Activated CD8-positive, alpha-beta T cell treated with anti-CD3 and anti-CD28 coated beads for 36 hours (primary cell): ENCODE measurements around the gene CPN1. TPM values are rescaled to one million over a fixed set of nuclear protein-coding genes. Genes with fewer than 3 reads are reported as not detected.
A peak's percentile ranks its signal among the peaks of the same experiment; 100 is the strongest.

Source experiments
- ATAC-seq: fragments of 200-7000 bp; cut with Tn5 transposase; one replicate; pipeline ENCODE4 v1.10.0; 2021; ENCODE audit warnings: mild to moderate bottlenecking, moderate library complexity
- CTCF ChIA-PET: fragments of 350-600 bp; sonication (Branson Sonifier 250); formaldehyde crosslinking; loops from one replicate; lab custom pipeline; 2021; ENCODE audit warnings: antibody characterized with exemption; lab: Charles Lee
- POLR2A ChIA-PET: fragments of 350-600 bp; sonication (Branson Sonifier 250); formaldehyde crosslinking; loops from one replicate; lab custom pipeline; 2021; ENCODE audit warnings: antibody characterized with exemption; lab: Charles Lee
- DNase-seq: peaks from one replicate; pipeline ENCODE4 v3.0.0-alpha.2; 2020
- H3K27ac Mint-ChIP-seq: one replicate; pipeline ENCODE4 v1.8.0; 2021; ENCODE audit warnings: mild to moderate bottlenecking, mixed read lengths
- H3K27me3 Mint-ChIP-seq: one replicate; pipeline ENCODE4 v1.8.0; 2021; ENCODE audit warnings: mixed read lengths
- H3K36me3 Mint-ChIP-seq: one replicate; pipeline ENCODE4 v1.8.0; 2021; ENCODE audit warnings: low read depth, mixed read lengths
- H3K4me1 Mint-ChIP-seq: one replicate; pipeline ENCODE4 v1.8.0; 2021; ENCODE audit warnings: low read depth, mixed read lengths
- H3K4me3 Mint-ChIP-seq: one replicate; pipeline ENCODE4 v1.8.0; 2021; ENCODE audit warnings: mild to moderate bottlenecking, moderate library complexity, mixed read lengths
- H3K9me3 Mint-ChIP-seq: one replicate; pipeline ENCODE4 v1.8.0; 2021; ENCODE audit warnings: mixed read lengths
- intact Hi-C: fragments of 100-400 bp; cut with micrococcal nuclease; formaldehyde crosslinking; loops from one replicate; pipeline ENCODE4 v1.10.0; 2022
- total RNA-seq, 2 experiments: library from RNA; stranded (reverse); gene quantifications; one replicate each; pipeline ENCODE4 v1.2.3, GENCODE V29; 2021
- TF ChIP-seq, protein P1 (sequence below): fragments of 200-600 bp; IDR thresholded peaks from one replicate; pipeline ENCODE4 v1.8.0; 2022; ENCODE audit warnings: antibody characterized with exemption, mild to moderate bottlenecking

CPN1 gene
- total RNA-seq, 2 experiments from 2014 or later, result not detected

DNA sequence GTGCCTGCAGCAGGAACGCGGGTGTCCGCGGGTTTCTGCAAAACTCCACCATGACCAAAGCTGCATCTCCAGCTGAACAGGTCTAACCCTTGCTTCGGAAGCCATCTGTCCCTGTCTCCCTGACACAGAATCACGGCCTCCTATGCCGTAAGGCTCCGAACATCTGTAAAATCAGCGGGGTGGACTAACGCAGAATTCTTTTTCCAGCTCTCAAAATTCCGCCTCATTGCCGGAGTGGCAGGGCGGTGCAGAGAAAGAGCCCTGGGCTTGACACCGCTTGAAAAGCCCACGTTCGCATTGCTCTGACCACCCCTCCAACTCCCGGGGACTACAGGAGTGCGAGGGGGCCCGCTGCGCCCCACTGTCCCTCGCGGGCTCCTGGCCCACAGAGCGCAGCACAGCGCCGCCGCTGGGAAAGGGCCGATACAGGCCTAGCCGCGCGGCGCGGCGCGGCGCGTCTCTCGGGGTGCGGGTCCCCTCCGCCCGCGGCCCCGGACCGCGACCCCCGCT is 72.3 kb downstream of the CPN1 start:
- no peaks in the 10 kb centered on the region for H3K9me3 Mint-ChIP-seq
- peak overlapping the region; percentile 82 for H3K4me3 Mint-ChIP-seq
- peak; percentile 15 for DNase-seq
- intact Hi-C loops, result no loop called here
- TF ChIP-seq, protein P1, sequence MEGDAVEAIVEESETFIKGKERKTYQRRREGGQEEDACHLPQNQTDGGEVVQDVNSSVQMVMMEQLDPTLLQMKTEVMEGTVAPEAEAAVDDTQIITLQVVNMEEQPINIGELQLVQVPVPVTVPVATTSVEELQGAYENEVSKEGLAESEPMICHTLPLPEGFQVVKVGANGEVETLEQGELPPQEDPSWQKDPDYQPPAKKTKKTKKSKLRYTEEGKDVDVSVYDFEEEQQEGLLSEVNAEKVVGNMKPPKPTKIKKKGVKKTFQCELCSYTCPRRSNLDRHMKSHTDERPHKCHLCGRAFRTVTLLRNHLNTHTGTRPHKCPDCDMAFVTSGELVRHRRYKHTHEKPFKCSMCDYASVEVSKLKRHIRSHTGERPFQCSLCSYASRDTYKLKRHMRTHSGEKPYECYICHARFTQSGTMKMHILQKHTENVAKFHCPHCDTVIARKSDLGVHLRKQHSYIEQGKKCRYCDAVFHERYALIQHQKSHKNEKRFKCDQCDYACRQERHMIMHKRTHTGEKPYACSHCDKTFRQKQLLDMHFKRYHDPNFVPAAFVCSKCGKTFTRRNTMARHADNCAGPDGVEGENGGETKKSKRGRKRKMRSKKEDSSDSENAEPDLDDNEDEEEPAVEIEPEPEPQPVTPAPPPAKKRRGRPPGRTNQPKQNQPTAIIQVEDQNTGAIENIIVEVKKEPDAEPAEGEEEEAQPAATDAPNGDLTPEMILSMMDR, result peak; percentile 2
- peaks cover 48% of the 10 kb centered on the region for H3K4me1 Mint-ChIP-seq
- ChIA-PET CTCF (interaction anchor here (0.6 to 6.4 kb wide), 33 partner anchors 9 to 277 kb away, joined by 3 to 83 read pairs (median 4); no protein-coding TSS in a partner anchor), POLR2A (interaction anchor here (0.9 to 1.5 kb wide), 2 partner anchors 10 to 15 kb away, joined by 4 to 5 read pairs; no protein-coding TSS in a partner anchor)
- no peaks in the 10 kb centered on the region for H3K27me3 Mint-ChIP-seq
- H3K27ac Mint-ChIP-seq, result no peak overlapping the region
- H3K36me3 Mint-ChIP-seq, result no peaks in the 10 kb centered on the region
- ATAC-seq, result peak; percentile 70

DNA sequence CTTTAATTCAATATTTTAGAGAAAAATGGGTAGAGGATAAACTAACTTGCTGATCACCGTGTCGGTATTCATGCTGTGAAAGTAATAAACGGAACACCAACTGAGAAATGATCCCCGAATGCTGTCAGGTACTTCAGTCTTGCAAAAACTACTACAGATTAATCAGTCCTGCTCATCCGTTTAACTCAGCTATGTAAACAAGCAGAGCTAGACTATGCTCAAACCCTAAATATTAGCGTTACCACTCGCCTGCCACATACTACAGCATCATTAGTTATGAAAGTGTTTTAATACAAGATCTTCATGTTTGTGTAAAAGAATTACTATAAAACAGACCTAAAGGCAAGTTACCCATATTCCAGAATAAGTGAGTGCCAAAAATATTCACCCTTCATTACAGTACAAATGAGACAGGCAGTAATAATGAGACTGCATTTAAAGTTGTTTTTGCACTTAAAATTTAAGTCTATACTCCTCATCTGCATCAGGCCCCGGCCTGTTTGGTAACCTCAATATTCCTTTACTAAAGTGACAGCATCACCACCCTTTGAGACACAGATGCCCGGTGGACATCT is 72.9 kb downstream of the CPN1 start:
- POLR2A ChIA-PET, result interaction anchor here (0.9 to 1.5 kb wide), 2 partner anchors 9 to 15 kb away, joined by 4 to 5 read pairs; no protein-coding TSS in a partner anchor
- TF ChIP-seq, protein P1, result no peak
- intact Hi-C loops, result no loop called here

DNA sequence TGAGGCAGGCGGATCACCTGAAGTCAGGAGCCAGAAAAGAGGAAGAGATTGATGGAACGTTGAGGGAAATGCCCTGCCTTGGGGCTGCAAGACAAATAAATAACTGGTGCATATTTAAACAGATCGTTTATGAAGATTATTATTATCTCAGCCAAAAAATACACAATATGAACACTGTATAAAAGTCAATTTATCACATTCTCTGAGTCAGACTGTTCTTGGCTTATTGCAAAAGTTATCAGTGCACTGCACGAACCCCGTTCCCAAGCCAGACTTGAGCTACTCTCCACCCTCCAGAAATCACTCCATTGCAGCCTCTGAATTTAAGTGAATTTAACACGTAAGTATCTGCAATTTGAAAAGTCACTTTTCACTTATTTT is 73.5 kb downstream of the CPN1 start:
- no peaks in the 10 kb centered on the region for H3K27me3 Mint-ChIP-seq
- POLR2A ChIA-PET, result no interaction called here

More for the DNA sequence above, 72.9 kb downstream of the CPN1 start:
- H3K36me3 Mint-ChIP-seq, result no peaks in the 10 kb centered on the region
- ATAC-seq, result no peak
- no peak overlapping the region for H3K27ac Mint-ChIP-seq
- no peak for DNase-seq
- no peaks in the 10 kb centered on the region for H3K27me3 Mint-ChIP-seq
- H3K4me3 Mint-ChIP-seq, result peak overlapping the region; percentile 82
- CTCF ChIA-PET, result interaction anchor here (1.0 to 6.4 kb wide), 19 partner anchors 10 to 218 kb away, joined by 3 to 83 read pairs (median 7); no protein-coding TSS in a partner anchor
- H3K4me1 Mint-ChIP-seq, result peaks cover 45% of the 10 kb centered on the region
- no peaks in the 10 kb centered on the region for H3K9me3 Mint-ChIP-seq

DNA sequence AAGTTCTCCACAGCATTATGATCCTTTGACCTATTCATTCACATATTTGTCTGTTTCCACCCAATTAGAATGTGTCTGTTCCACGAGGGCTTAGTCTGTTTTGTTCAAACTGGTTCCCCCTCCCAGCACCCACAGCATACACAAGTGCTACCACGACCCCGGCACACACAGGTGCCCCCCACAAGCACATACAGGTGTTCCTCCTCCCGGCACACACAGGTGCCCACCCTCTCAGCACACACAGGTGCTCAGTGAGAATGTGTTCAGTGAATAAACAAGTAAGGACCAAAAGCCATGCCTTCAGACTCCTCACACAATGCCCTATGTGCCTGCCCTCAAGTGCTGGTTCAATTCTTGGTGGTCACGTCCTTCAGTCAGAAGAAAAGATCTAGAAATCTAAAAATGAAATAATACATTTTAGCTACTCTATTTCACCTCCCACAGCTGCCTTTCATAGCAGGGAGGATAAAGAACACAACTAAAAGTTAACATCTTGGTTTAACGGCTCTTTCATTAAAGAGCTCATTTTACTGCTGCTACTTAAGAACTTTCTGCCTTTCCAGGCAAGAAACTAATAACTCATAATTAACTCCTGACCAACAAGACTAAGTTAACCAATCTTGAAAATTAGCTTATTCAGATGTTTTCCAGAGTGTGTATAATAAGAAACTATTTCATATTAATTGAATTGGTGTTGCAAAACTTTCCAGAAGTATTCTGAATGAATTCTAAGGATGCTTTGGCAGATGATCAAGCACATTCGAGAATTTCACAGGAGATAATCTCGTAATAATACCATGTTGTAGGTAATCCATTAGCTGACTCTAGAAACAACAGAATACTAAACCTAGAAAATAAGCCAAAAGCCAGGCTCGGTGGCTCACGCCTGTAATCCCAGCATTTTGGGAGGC is 74.2 kb downstream of the CPN1 start:
- CTCF ChIA-PET, result interaction anchor here (0.8 to 6.4 kb wide), 10 partner anchors 11 to 162 kb away, joined by 3 to 83 read pairs (median 18); no protein-coding TSS in a partner anchor
- Mint-ChIP-seq H3K27me3 (no peaks in the 10 kb centered on the region), H3K4me1 (peaks cover 42% of the 10 kb centered on the region), H3K4me3 (peak overlapping the region; percentile 37), H3K36me3 (no peaks in the 10 kb centered on the region), H3K27ac (no peak overlapping the region), H3K9me3 (no peaks in the 10 kb centered on the region)
- TF ChIP-seq, protein P1, result no peak
- no peak for ATAC-seq
- DNase-seq, result no peak
- POLR2A ChIA-PET, result no interaction called here
- intact Hi-C loops, result no loop called here

More for the DNA sequence above, 73.5 kb downstream of the CPN1 start:
- DNase-seq (no peak), ATAC-seq (no peak)
- no peaks in the 10 kb centered on the region for H3K9me3 Mint-ChIP-seq
- no peak overlapping the region for H3K27ac Mint-ChIP-seq
- CTCF ChIA-PET, result interaction anchor here (0.8 to 6.4 kb wide), 11 partner anchors 10 to 163 kb away, joined by 3 to 83 read pairs (median 18); no protein-coding TSS in a partner anchor
- peak overlapping the region; percentile 82 for H3K4me3 Mint-ChIP-seq
- H3K4me1 Mint-ChIP-seq, result peaks cover 43% of the 10 kb centered on the region
- no peaks in the 10 kb centered on the region for H3K36me3 Mint-ChIP-seq
- TF ChIP-seq, protein P1, result no peak
- intact Hi-C loops, result no loop called here
